Liver (tissue), 9 donors: ENCODE data around the gene PROX1. TPM values are rescaled to one million over a fixed set of nuclear protein-coding genes. Genes with fewer than 3 reads are reported as not detected.

Experiments
- DNase-seq: peaks from one replicate; pipeline ENCODE4 v3.0.0-alpha.2; 2017; ENCODE audit warnings: low spot score
- H3K27ac ChIP-seq, 2 donors: one replicate each; pipeline ENCODE4 v1.7.0; 2013; ENCODE audit warnings: inconsistent platforms in 2 of 2, low read length in 2 of 2, control low read depth in 1 of 2, low read depth in 1 of 2, mild to moderate bottlenecking in 1 of 2
- H3K27me3 ChIP-seq, 4 donors: one replicate each; pipeline versions ENCODE4 v1.6.1 to v1.7.0; 2013; ENCODE audit warnings: low read length in 3 of 4, inconsistent platforms in 1 of 4, mild to moderate bottlenecking in 1 of 4, moderate library complexity in 1 of 4; ENCODE audit not compliant: control insufficient read depth in 4 of 4, insufficient read depth in 4 of 4
- H3K36me3 ChIP-seq, 4 donors: one replicate each; pipeline versions ENCODE4 v1.6.1 to v1.7.0; 2013; ENCODE audit warnings: low read length in 3 of 4, mild to moderate bottlenecking in 3 of 4, low read depth in 1 of 4, moderate library complexity in 1 of 4; ENCODE audit not compliant: control insufficient read depth in 4 of 4, insufficient read depth in 3 of 4
- H3K4me1 ChIP-seq, 4 donors: one replicate each; pipeline versions ENCODE4 v1.6.1 to v1.7.0; 2013; ENCODE audit warnings: low read length in 3 of 4, mild to moderate bottlenecking in 3 of 4, moderate library complexity in 1 of 4; ENCODE audit not compliant: control insufficient read depth in 4 of 4, insufficient read depth in 4 of 4
- H3K4me3 ChIP-seq, 3 donors: one replicate each; pipeline versions ENCODE4 v1.6.1 to v1.7.0; 2013; ENCODE audit warnings: low read length in 3 of 3, control low read depth in 1 of 3, low read depth in 1 of 3, mild to moderate bottlenecking in 1 of 3
- H3K9ac ChIP-seq, 2 donors: one replicate each; pipeline ENCODE4 v1.7.0; 2013; ENCODE audit warnings: low read length in 2 of 2, mild to moderate bottlenecking in 2 of 2, moderate library complexity in 2 of 2, control low read depth in 1 of 2, low read depth in 1 of 2
- H3K9me3 ChIP-seq, 4 donors: one replicate each; pipeline versions ENCODE4 v1.6.1 to v1.7.0; 2013; ENCODE audit warnings: low read length in 3 of 4; ENCODE audit not compliant: control insufficient read depth in 4 of 4
- ATF3 ChIP-seq: IDR thresholded peaks from 2 replicates; pipeline ENCODE4 v1.6.1; 2016; ENCODE audit warnings: antibody characterized with exemption
- CTCF ChIP-seq: fragments of 150-350 bp; IDR thresholded peaks from 2 replicates; pipeline ENCODE4 v1.5.1; 2017; ENCODE audit warnings: improper control_type of control experiment, low read depth, low read length; ENCODE audit not compliant: missing input control
- EGR1 ChIP-seq, 2 donors: IDR thresholded peaks; 2 replicates each; pipeline ENCODE4 v1.6.1; 2016 to 2018; ENCODE audit warnings: antibody characterized with exemption in 2 of 2, low read depth in 2 of 2
- FOXA1 ChIP-seq: IDR thresholded peaks from 2 replicates; pipeline ENCODE4 v1.6.1; 2016; ENCODE audit warnings: antibody characterized with exemption
- FOXA2 ChIP-seq: IDR thresholded peaks from 2 replicates; pipeline ENCODE4 v1.6.1; 2016; ENCODE audit warnings: antibody characterized with exemption
- GABPA ChIP-seq, 2 donors: IDR thresholded peaks in 1 of 2; conservative IDR thresholded peaks in 1 of 2; 2 replicates each; pipeline ENCODE4 v1.6.1; 2016; ENCODE audit warnings: antibody characterized with exemption in 2 of 2, mild to moderate bottlenecking in 1 of 2, moderate library complexity in 1 of 2
- HNF4A ChIP-seq, 2 donors: conservative IDR thresholded peaks; 2 replicates each; pipeline ENCODE4 v1.6.1; 2016; ENCODE audit warnings: antibody characterized with exemption in 2 of 2, mild to moderate bottlenecking in 2 of 2
- HNF4G ChIP-seq: IDR thresholded peaks from 2 replicates; pipeline ENCODE4 v1.6.1; 2016; ENCODE audit warnings: antibody characterized with exemption
- JUND ChIP-seq, 2 donors: IDR thresholded peaks; 2 replicates each; pipeline ENCODE4 v1.6.1; 2016; ENCODE audit warnings: antibody characterized with exemption in 2 of 2
- MAX ChIP-seq: IDR thresholded peaks from 2 replicates; pipeline ENCODE4 v1.6.1; 2016; ENCODE audit warnings: antibody characterized with exemption
- NR2F2 ChIP-seq: IDR thresholded peaks from 2 replicates; pipeline ENCODE4 v1.6.1; 2016; ENCODE audit warnings: antibody characterized with exemption
- RAD21 ChIP-seq, 2 donors: IDR thresholded peaks; 2 replicates each; pipeline ENCODE4 v1.6.1; 2016; ENCODE audit warnings: antibody characterized with exemption in 2 of 2, mild to moderate bottlenecking in 2 of 2
- REST ChIP-seq: IDR thresholded peaks from 2 replicates; pipeline ENCODE4 v1.6.1; 2016; ENCODE audit warnings: antibody characterized with exemption, mild to moderate bottlenecking
- RXRA ChIP-seq, 2 donors: IDR thresholded peaks; 2 replicates each; pipeline ENCODE4 v1.6.1; 2017 to 2018; ENCODE audit warnings: antibody characterized with exemption in 2 of 2, mild to moderate bottlenecking in 1 of 2
- SP1 ChIP-seq: IDR thresholded peaks from 2 replicates; pipeline ENCODE4 v1.6.1; 2018; ENCODE audit warnings: antibody characterized with exemption, mild to moderate bottlenecking
- TAF1 ChIP-seq: conservative IDR thresholded peaks from 2 replicates; pipeline ENCODE4 v1.6.1; 2016; ENCODE audit warnings: antibody characterized with exemption, mild to moderate bottlenecking
- YY1 ChIP-seq: IDR thresholded peaks from 2 replicates; pipeline ENCODE4 v1.6.1; 2016; ENCODE audit warnings: antibody characterized with exemption, mild to moderate bottlenecking
- ZBTB33 ChIP-seq: IDR thresholded peaks from 2 replicates; pipeline ENCODE4 v1.6.1; 2016; ENCODE audit warnings: antibody characterized with exemption
- WGBS: extraction: QIAGEN DNeasy Blood & Tissue Kit; methylation state at CpG from one replicate; pipeline ENCODE4 v1.1.7; 2013; 5-methylcytosine and 5-hydroxymethylcytosine counted together
- polyA plus RNA-seq, 2 donors: library from polyadenylated mRNA; stranded (reverse) in 1 of 2; unstranded in 1 of 2; fragments of 200-250 nt in 1 of 2; fragments of >200 nt in 1 of 2; fragmentation: Nextera tagmentation in 1 of 2; extraction: Ambion mirVana in 1 of 2; gene quantifications; one replicate each; pipeline versions ENCODE4 v1.2.1 to v1.2.3, GENCODE V29; 2013 to 2015
- total RNA-seq, 2 donors: library from RNA; depleted of rRNA; stranded (reverse); fragments of >200 nt; gene quantifications; one replicate each; pipeline ENCODE4 v1.2.3, GENCODE V29; 2014
- donor health status: healthy.
- donor health status: healthy.
- donor health status: healthy.
- donor health status: healthy.
- donor health status: healthy.

The PROX1 gene
- total and polyA plus RNA-seq, 4 donors, result 18.3 to 101 (median 31.3) TPM

- TF ChIP-seq ATF3 (no peak), RXRA (IDR thresholded peaks at IDR 0.05) (no peak), EGR1 (IDR thresholded peaks at IDR 0.05; ENCODE audit: low read depth in 2 of 2) (no peak), FOXA2 (no peak)
These were observed 33.5 kb downstream of the PROX1 start (continued) for GRCh38 chr1:214021321-214021720.

- Histone ChIP-seq H3K36me3 (peaks cover 2 to 43% (median 17%) of the 10 kb centered on the region in 4 donors), H3K4me1 (peaks cover 11 to 85% (median 57%) of the 10 kb centered on the region in 4 donors), H3K4me3 (no peak overlapping the region), H3K9me3 (no peaks in the 10 kb centered on the region), H3K27ac (peak overlapping the region; percentile 27 to 55), H3K27me3 (no peaks in the 10 kb centered on the region), H3K9ac (no peak overlapping the region)
- 41% methylated on average over 5 of the region's 5 CpGs for WGBS
- no peak for DNase-seq
- TF ChIP-seq FOXA1 (no peak), HNF4G (no peak), CTCF (no peak), FOXA2 (no peak), EGR1 (IDR thresholded peaks at IDR 0.05; ENCODE audit: low read depth in 2 of 2) (no peak), ZBTB33 (no peak), YY1 (no peak), RXRA (IDR thresholded peaks at IDR 0.05) (no peak), SP1 (peak; percentile 33), HNF4A (conservative IDR thresholded peaks at IDR 0.05) (peak in 1 of 2 donors; percentile 9), MAX (no peak), TAF1 (no peak)
These were observed 34.5 kb downstream of the PROX1 start for GRCh38 chr1:214022229-214022791.

- peaks cover 11 to 84% (median 55%) of the 10 kb centered on the region in 4 donors for H3K4me1 ChIP-seq
- 71% methylated on average over 2 of the region's 2 CpGs for WGBS
- TF ChIP-seq NR2F2 (no peak), ATF3 (no peak), GABPA (IDR thresholded peaks at IDR 0.05 in 1 of 2, conservative IDR thresholded peaks at IDR 0.05 in 1 of 2) (no peak), SP1 (no peak), FOXA1 (no peak), YY1 (no peak), ZBTB33 (no peak), REST (no peak), JUND (IDR thresholded peaks at IDR 0.05) (no peak), MAX (no peak), HNF4G (no peak), RAD21 (IDR thresholded peaks at IDR 0.05) (no peak), FOXA2 (no peak), EGR1 (IDR thresholded peaks at IDR 0.05; ENCODE audit: low read depth in 2 of 2) (no peak), HNF4A (conservative IDR thresholded peaks at IDR 0.05) (no peak)
These were observed 35.1 kb downstream of the PROX1 start for GRCh38 chr1:214022810-214023425.

More at GRCh38 chr1:214022810-214023425, 35.1 kb downstream of the PROX1 start:
- Histone ChIP-seq H3K9me3 (no peaks in the 10 kb centered on the region), H3K36me3 (peaks cover 2 to 42% (median 17%) of the 10 kb centered on the region in 4 donors), H3K27me3 (no peaks in the 10 kb centered on the region), H3K4me3 (no peak overlapping the region), H3K27ac (peak overlapping the region; percentile 27 to 55), H3K9ac (no peak overlapping the region)
- DNase-seq, result no peak
